K562 (cell line): ENCODE measurements around the gene NEK1.

ENCODE experiments used
- BHLHE40 ChIP-seq: IDR thresholded peaks from 2 replicates; pipeline ENCODE4 v1.6.1; 2011; ENCODE audit warnings: low read length, improper control_type of control experiment
- ELF1 ChIP-seq: fragments of 200-800 bp; sonication (Bioruptor generic); IDR thresholded peaks from 2 replicates; pipeline ENCODE4 v1.6.1; 2016; ENCODE audit warnings: missing genetic modification characterization, missing compliant biosample characterization
- ELF4 ChIP-seq: fragments of 450-650 bp; formaldehyde crosslinking; IDR thresholded peaks from 2 replicates; pipeline ENCODE4 v1.4.0; 2022; ENCODE audit warnings: missing genetic modification characterization
- HDGF ChIP-seq: fragments of 450-650 bp; IDR thresholded peaks from 2 replicates; pipeline ENCODE4 v1.6.1; 2016
- POLR2AphosphoS5 ChIP-seq: IDR thresholded peaks from 2 replicates; pipeline ENCODE4 v1.6.1; 2011; ENCODE audit warnings: mild to moderate bottlenecking, low read depth, low read length, moderate library complexity; ENCODE audit not compliant: control insufficient read depth, insufficient read depth
- RFX5 ChIP-seq: IDR thresholded peaks from 2 replicates; pipeline ENCODE4 v1.6.1; 2011; ENCODE audit warnings: low read depth, mild to moderate bottlenecking, improper control_type of control experiment, low read length
- TF ChIP-seq, protein P1 (sequence below), 3 experiments: IDR thresholded peaks in 2 of 3; conservative IDR thresholded peaks in 1 of 3; 2 replicates each; pipeline ENCODE4 v1.5.1; 2011 to 2012; ENCODE audit warnings: low read length in 3 of 3, mild to moderate bottlenecking in 3 of 3, control low read depth in 2 of 3, improper control_type of control experiment in 1 of 3, inconsistent platforms in 1 of 3, low read depth in 1 of 3, mixed read lengths in 1 of 3, moderate library complexity in 1 of 3; ENCODE audit not compliant: insufficient read depth in 2 of 3

DNA sequence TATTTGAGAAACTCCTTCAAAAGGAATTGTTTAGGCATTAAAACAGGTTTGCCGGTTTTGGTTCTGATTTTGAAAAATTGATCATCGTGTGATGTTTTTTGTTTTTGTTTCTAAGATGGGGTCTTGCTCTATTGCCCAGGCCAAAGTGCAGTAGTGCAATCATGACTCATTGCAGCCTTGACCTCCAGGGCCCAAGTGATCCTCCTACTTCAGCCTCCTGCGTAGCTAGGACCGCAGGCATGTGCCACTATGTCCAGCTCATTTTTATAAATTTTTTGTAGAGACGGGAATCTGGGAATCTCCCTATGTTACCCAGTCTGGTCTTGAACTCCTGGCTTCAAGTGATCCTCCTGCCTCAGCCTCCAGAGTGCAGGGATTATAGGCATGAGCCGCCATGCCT is 43.0 kb upstream of the NEK1 start:
- TF ChIP-seq POLR2AphosphoS5 (no peak), ELF4 (no peak), HDGF (no peak), RFX5 (no peak), ELF1 (no peak), BHLHE40 (no peak)
- TF ChIP-seq, protein P1, sequence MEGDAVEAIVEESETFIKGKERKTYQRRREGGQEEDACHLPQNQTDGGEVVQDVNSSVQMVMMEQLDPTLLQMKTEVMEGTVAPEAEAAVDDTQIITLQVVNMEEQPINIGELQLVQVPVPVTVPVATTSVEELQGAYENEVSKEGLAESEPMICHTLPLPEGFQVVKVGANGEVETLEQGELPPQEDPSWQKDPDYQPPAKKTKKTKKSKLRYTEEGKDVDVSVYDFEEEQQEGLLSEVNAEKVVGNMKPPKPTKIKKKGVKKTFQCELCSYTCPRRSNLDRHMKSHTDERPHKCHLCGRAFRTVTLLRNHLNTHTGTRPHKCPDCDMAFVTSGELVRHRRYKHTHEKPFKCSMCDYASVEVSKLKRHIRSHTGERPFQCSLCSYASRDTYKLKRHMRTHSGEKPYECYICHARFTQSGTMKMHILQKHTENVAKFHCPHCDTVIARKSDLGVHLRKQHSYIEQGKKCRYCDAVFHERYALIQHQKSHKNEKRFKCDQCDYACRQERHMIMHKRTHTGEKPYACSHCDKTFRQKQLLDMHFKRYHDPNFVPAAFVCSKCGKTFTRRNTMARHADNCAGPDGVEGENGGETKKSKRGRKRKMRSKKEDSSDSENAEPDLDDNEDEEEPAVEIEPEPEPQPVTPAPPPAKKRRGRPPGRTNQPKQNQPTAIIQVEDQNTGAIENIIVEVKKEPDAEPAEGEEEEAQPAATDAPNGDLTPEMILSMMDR (IDR thresholded peaks at IDR 0.05 in 2 of 3, conservative IDR thresholded peaks at IDR 0.05 in 1 of 3; ENCODE audit: insufficient read depth in 2 of 3, low read depth in 1 of 3, low read length in 3 of 3), result no peak
